ENCODE results near the gene TICAM1. TPM values are rescaled to one million over a fixed set of nuclear protein-coding genes. Genes with fewer than 3 reads are reported as not detected.

TICAM1 gene
- total RNA-seq (2021) = 9.9 and 12.7 TPM in 2 replicates
- percentile 55 among the genes with signal in this experiment for Bru-seq, nascent RNA
- percentile 74 among the genes with signal in this experiment for BruChase-seq, experiment 1, labeled RNA remaining after a 2-hour chase
- percentile 52 among the genes with signal in this experiment for BruChase-seq, experiment 2, labeled RNA remaining after a 6-hour chase
- long read RNA-seq, partial matches to known transcripts = 0 of 8 reads
- long read RNA-seq, other reads (novel, unspliced or antisense) = 4 of 8 reads

- intact Hi-C loops (cut with micrococcal nuclease; ENCODE audit: unreplicated experiment) = no loop called here
- peak within 1 kb of the TSS; percentile 85 for H2AFZ ChIP-seq
- H3K4me1 ChIP-seq (replicated peaks; ENCODE audit: insufficient read depth) = no peaks in the 10 kb centered on the region
- H3K4me2 ChIP-seq = peak within 1 kb of the TSS; percentile 87
- no peaks in the 10 kb centered on the region for H3K9me2 ChIP-seq (ENCODE audit: insufficient read depth)
- H3K36me3 ChIP-seq (ENCODE audit: low read depth) = no peaks in the 10 kb centered on the region
- no TSS peak for BruUV-seq (replicated peaks)
- H3K27ac ChIP-seq = peak within 1 kb of the TSS; percentile 54
- CTCF ChIA-PET = no interaction called here
- H3K27me3 ChIP-seq (ENCODE audit: insufficient read depth, low read depth) = no peaks in the 10 kb centered on the region
- peaks cover 11% of the 10 kb centered on the region for H3K79me2 ChIP-seq (ENCODE audit: low read depth)
- H4K20me1 ChIP-seq (ENCODE audit: insufficient read depth) = no peaks in the 10 kb centered on the region
- H3K4me3 ChIP-seq = peak within 1 kb of the TSS; percentile 81
- no peaks in the 10 kb centered on the region for H3K9me3 ChIP-seq (ENCODE audit: insufficient read depth, low read depth)
- no peak for TF ChIP-seq EZH2 (IDR thresholded peaks at IDR 0.05; ENCODE audit: low read depth)
- TF ChIP-seq CTCF (conservative IDR thresholded peaks at IDR 0.05) = no peak
- POLR2A ChIA-PET (ENCODE audit: unreplicated experiment) = no interaction called here
- peak; percentile 38 to 43 for DNase-seq
- H3F3A ChIP-seq (ENCODE audit: insufficient read depth, low read depth) = peaks cover 7% of the 10 kb centered on the region
Measured at GRCh38 chr19:4831304-4831978, at the start of gene TICAM1. Gene TICAM1, minus strand, starts transcription at chr19:4831712. Its CDS starts 13,335 bp downstream, at chr19:4818377.

GRCh38 chr19:4879041-4879440 is 47.5 kb upstream of the TICAM1 start:
- Histone ChIP-seq H2AFZ (no peak overlapping the region), H3K27ac (no peak overlapping the region), H3K4me3 (no peak overlapping the region), H3K79me2 (ENCODE audit: low read depth) (no peaks in the 10 kb centered on the region), H3K9me3 (ENCODE audit: insufficient read depth, low read depth) (no peaks in the 10 kb centered on the region), H3K4me1 (replicated peaks; ENCODE audit: insufficient read depth) (no peaks in the 10 kb centered on the region), H3K9me2 (ENCODE audit: insufficient read depth) (no peaks in the 10 kb centered on the region), H3K36me3 (ENCODE audit: low read depth) (no peaks in the 10 kb centered on the region), H3K4me2 (no peak overlapping the region), H3K27me3 (ENCODE audit: insufficient read depth, low read depth) (no peaks in the 10 kb centered on the region), H3F3A (ENCODE audit: insufficient read depth, low read depth) (no peaks in the 10 kb centered on the region), H4K20me1 (ENCODE audit: insufficient read depth) (no peaks in the 10 kb centered on the region)
- BruUV-seq (replicated peaks) = no TSS peak
- no peak for TF ChIP-seq EZH2 (IDR thresholded peaks at IDR 0.05; ENCODE audit: low read depth)
- TF ChIP-seq CTCF (conservative IDR thresholded peaks at IDR 0.05) = no peak
- intact Hi-C loops (cut with micrococcal nuclease; ENCODE audit: unreplicated experiment) = no loop called here
- DNase-seq = peak in 1 of 2 experiments; percentile 42
- POLR2A ChIA-PET (ENCODE audit: unreplicated experiment) = no interaction called here
- CTCF ChIA-PET = no interaction called here

- no peaks in the 10 kb centered on the region for H3K36me3 ChIP-seq (ENCODE audit: low read depth)
- H3K4me2 ChIP-seq = no peak overlapping the region
- H3K4me1 ChIP-seq (replicated peaks; ENCODE audit: insufficient read depth) = no peaks in the 10 kb centered on the region
- DNase-seq = no peak
- no peak overlapping the region for H3K27ac ChIP-seq
- TF ChIP-seq CTCF (conservative IDR thresholded peaks at IDR 0.05) (no peak), EZH2 (IDR thresholded peaks at IDR 0.05; ENCODE audit: low read depth) (no peak)
- ChIA-PET POLR2A (ENCODE audit: unreplicated experiment) (interaction anchor here (0.6 kb wide), 1 partner anchor 14 kb away, joined by 12 read pairs; no protein-coding TSS in a partner anchor), CTCF (no interaction called here)
- no peaks in the 10 kb centered on the region for H3K9me2 ChIP-seq (ENCODE audit: insufficient read depth)
- BruUV-seq (replicated peaks) = no TSS peak
- no peaks in the 10 kb centered on the region for H3F3A ChIP-seq (ENCODE audit: insufficient read depth, low read depth)
- H3K27me3 ChIP-seq (ENCODE audit: insufficient read depth, low read depth) = no peaks in the 10 kb centered on the region
- no peaks in the 10 kb centered on the region for H4K20me1 ChIP-seq (ENCODE audit: insufficient read depth)
- H3K9me3 ChIP-seq (ENCODE audit: insufficient read depth, low read depth) = no peaks in the 10 kb centered on the region
- H2AFZ ChIP-seq = no peak overlapping the region
- no peak overlapping the region for H3K4me3 ChIP-seq
- intact Hi-C loops (cut with micrococcal nuclease; ENCODE audit: unreplicated experiment) = no loop called here
- H3K79me2 ChIP-seq (ENCODE audit: low read depth) = no peaks in the 10 kb centered on the region
Measured at GRCh38 chr19:4878491-4878968, 47.0 kb upstream of the TICAM1 start.

All from PC-9 (cell line).